Subcutaneous abdominal adipose tissue (tissue), 5 donors: ENCODE measurements around the gene SPPL2C.

Experiments
- H3K27ac ChIP-seq: one replicate; pipeline ENCODE4 v1.7.0; 2013; ENCODE audit warnings: low read depth, mild to moderate bottlenecking, inconsistent platforms, low read length, moderate library complexity
- H3K27me3 ChIP-seq, 5 donors: one replicate each; pipeline ENCODE4 v1.7.0; 2013; ENCODE audit warnings: low read length in 5 of 5, inconsistent platforms in 1 of 5; ENCODE audit not compliant: control insufficient read depth in 5 of 5, insufficient read depth in 4 of 5
- H3K36me3 ChIP-seq, 5 donors: one replicate each; pipeline ENCODE4 v1.7.0; 2013; ENCODE audit warnings: low read length in 5 of 5; ENCODE audit not compliant: control insufficient read depth in 5 of 5, insufficient read depth in 5 of 5
- H3K4me1 ChIP-seq, 5 donors: one replicate each; pipeline ENCODE4 v1.7.0; 2013; ENCODE audit warnings: low read length in 5 of 5, mild to moderate bottlenecking in 3 of 5, moderate library complexity in 1 of 5; ENCODE audit not compliant: control insufficient read depth in 5 of 5, insufficient read depth in 5 of 5
- H3K4me3 ChIP-seq, 5 donors: one replicate each; pipeline ENCODE4 v1.7.0; 2013; ENCODE audit warnings: low read length in 5 of 5, low read depth in 1 of 5
- H3K9ac ChIP-seq, 5 donors: one replicate each; pipeline ENCODE4 v1.7.0; 2013; ENCODE audit warnings: low read length in 5 of 5, mild to moderate bottlenecking in 4 of 5, moderate library complexity in 3 of 5
- H3K9me3 ChIP-seq, 5 donors: one replicate each; pipeline ENCODE4 v1.7.0; 2013; ENCODE audit warnings: low read length in 5 of 5; ENCODE audit not compliant: control insufficient read depth in 5 of 5
- donor health status: healthy.
- donor health status: healthy.
- donor health status: healthy.
- donor health status: healthy.
- donor health status: healthy.

Gene SPPL2C

GRCh38 chr17:45870342-45870974 lies 25.8 kb downstream of the SPPL2C start:
- Histone ChIP-seq H3K4me3 (no peak overlapping the region), H3K36me3 (no peaks in the 10 kb centered on the region), H3K27me3 (peaks cover 0 to 18% (median 8%) of the 10 kb centered on the region in 5 donors), H3K27ac (no peak overlapping the region), H3K4me1 (no peaks in the 10 kb centered on the region), H3K9ac (no peak overlapping the region), H3K9me3 (no peaks in the 10 kb centered on the region)

GRCh38 chr17:45871718-45872117 lies 27.0 kb downstream of the SPPL2C start:
- Histone ChIP-seq H3K4me1 (no peaks in the 10 kb centered on the region), H3K4me3 (no peak overlapping the region), H3K9me3 (no peaks in the 10 kb centered on the region), H3K27me3 (peaks cover 2 to 14% (median 8%) of the 10 kb centered on the region in 5 donors), H3K9ac (no peak overlapping the region), H3K36me3 (no peaks in the 10 kb centered on the region), H3K27ac (no peak overlapping the region)

- H3K27me3 ChIP-seq: peaks cover 2 to 19% (median 8%) of the 10 kb centered on the region in 5 donors
- no peaks in the 10 kb centered on the region for H3K36me3 ChIP-seq
- H3K9ac ChIP-seq: no peak overlapping the region
- H3K4me1 ChIP-seq: no peaks in the 10 kb centered on the region
- no peak overlapping the region for H3K4me3 ChIP-seq
- no peak overlapping the region for H3K27ac ChIP-seq
- H3K9me3 ChIP-seq: peaks cover 0 to 5% (median 4%) of the 10 kb centered on the region in 5 donors
Measured at GRCh38 chr17:45873728-45874127, 29.0 kb downstream of the SPPL2C start.

- no peak overlapping the region for H3K4me3 ChIP-seq
- H3K4me1 ChIP-seq: no peaks in the 10 kb centered on the region
- H3K27ac ChIP-seq: no peak overlapping the region
- H3K9ac ChIP-seq: no peak overlapping the region
- H3K9me3 ChIP-seq: peaks cover 0 to 5% (median 4%) of the 10 kb centered on the region in 5 donors
- H3K36me3 ChIP-seq: no peaks in the 10 kb centered on the region
- H3K27me3 ChIP-seq: peaks cover 2 to 19% (median 8%) of the 10 kb centered on the region in 5 donors
Measured at GRCh38 chr17:45874151-45874550, 29.5 kb downstream of the SPPL2C start.

GRCh38 chr17:45876539-45876938 lies 31.9 kb downstream of the SPPL2C start:
- H3K27me3 ChIP-seq: peaks cover 2 to 19% (median 7%) of the 10 kb centered on the region in 5 donors
- no peak overlapping the region for H3K9ac ChIP-seq
- H3K9me3 ChIP-seq: peaks cover 0 to 5% (median 4%) of the 10 kb centered on the region in 5 donors
- no peak overlapping the region for H3K4me3 ChIP-seq
- no peaks in the 10 kb centered on the region for H3K36me3 ChIP-seq
- no peak overlapping the region for H3K27ac ChIP-seq
- no peaks in the 10 kb centered on the region for H3K4me1 ChIP-seq

GRCh38 chr17:45877467-45877866 lies 32.8 kb downstream of the SPPL2C start:
- peaks cover 0 to 5% (median 4%) of the 10 kb centered on the region in 5 donors for H3K9me3 ChIP-seq
- no peaks in the 10 kb centered on the region for H3K36me3 ChIP-seq
- H3K27me3 ChIP-seq: peaks cover 0 to 19% (median 3%) of the 10 kb centered on the region in 5 donors
- no peaks in the 10 kb centered on the region for H3K4me1 ChIP-seq
- no peak overlapping the region for H3K27ac ChIP-seq
- H3K4me3 ChIP-seq: no peak overlapping the region
- H3K9ac ChIP-seq: no peak overlapping the region

- Histone ChIP-seq H3K4me1 (no peaks in the 10 kb centered on the region), H3K36me3 (no peaks in the 10 kb centered on the region), H3K9me3 (peaks cover 0 to 7% (median 3%) of the 10 kb centered on the region in 5 donors), H3K27ac (no peak overlapping the region), H3K9ac (no peak overlapping the region), H3K27me3 (peaks cover 0 to 3% (median 0%) of the 10 kb centered on the region in 5 donors), H3K4me3 (no peak overlapping the region)
Measured at GRCh38 chr17:45883063-45883462, 38.4 kb downstream of the SPPL2C start.

GRCh38 chr17:45886852-45887251 lies 42.2 kb downstream of the SPPL2C start:
- no peaks in the 10 kb centered on the region for H3K36me3 ChIP-seq

GRCh38 chr17:45888392-45888791 lies 43.7 kb downstream of the SPPL2C start:
- H3K27me3 ChIP-seq: peaks cover 0 to 3% (median 0%) of the 10 kb centered on the region in 5 donors

More at GRCh38 chr17:45886852-45887251, 42.2 kb downstream of the SPPL2C start:
- no peak overlapping the region for H3K4me3 ChIP-seq
- no peak overlapping the region for H3K27ac ChIP-seq
- peaks cover 0 to 7% (median 3%) of the 10 kb centered on the region in 5 donors for H3K9me3 ChIP-seq
- H3K9ac ChIP-seq: no peak overlapping the region
- H3K27me3 ChIP-seq: peaks cover 0 to 4% (median 0%) of the 10 kb centered on the region in 5 donors
- no peaks in the 10 kb centered on the region for H3K4me1 ChIP-seq

GRCh38 chr17:45889579-45889978 lies 44.9 kb downstream of the SPPL2C start:
- H3K4me1 ChIP-seq: peaks cover 0 to 10% (median 6%) of the 10 kb centered on the region in 5 donors
- no peak overlapping the region for H3K4me3 ChIP-seq
- H3K9me3 ChIP-seq: peaks cover 0 to 6% (median under 1%) of the 10 kb centered on the region in 5 donors
- H3K36me3 ChIP-seq: no peaks in the 10 kb centered on the region
- H3K27me3 ChIP-seq: peaks cover 0 to 3% (median 0%) of the 10 kb centered on the region in 5 donors
- H3K27ac ChIP-seq: no peak overlapping the region
- H3K9ac ChIP-seq: no peak overlapping the region

More at GRCh38 chr17:45888392-45888791, 43.7 kb downstream of the SPPL2C start:
- no peak overlapping the region for H3K4me3 ChIP-seq
- H3K9me3 ChIP-seq: peaks cover 0 to 7% (median 3%) of the 10 kb centered on the region in 5 donors
- no peak overlapping the region for H3K27ac ChIP-seq
- no peaks in the 10 kb centered on the region for H3K36me3 ChIP-seq
- peaks cover 0 to under 1% (median 0%) of the 10 kb centered on the region in 5 donors for H3K4me1 ChIP-seq
- H3K9ac ChIP-seq: no peak overlapping the region
